NCI-H82 (cell line): ENCODE measurements around the gene FBXL13.
A peak's percentile ranks its signal among the peaks of the same experiment; 100 is the strongest.
"Not testable (repeated sequence)": the region's sequence is repeated elsewhere in the genome, so short reads cannot be mapped to it uniquely, and the experiment has no call there.

Source experiments
- DNase-seq: peaks from one replicate; lab custom pipeline; 2025; lab: John Stamatoyannopoulos, UW

Gene FBXL13

DNA sequence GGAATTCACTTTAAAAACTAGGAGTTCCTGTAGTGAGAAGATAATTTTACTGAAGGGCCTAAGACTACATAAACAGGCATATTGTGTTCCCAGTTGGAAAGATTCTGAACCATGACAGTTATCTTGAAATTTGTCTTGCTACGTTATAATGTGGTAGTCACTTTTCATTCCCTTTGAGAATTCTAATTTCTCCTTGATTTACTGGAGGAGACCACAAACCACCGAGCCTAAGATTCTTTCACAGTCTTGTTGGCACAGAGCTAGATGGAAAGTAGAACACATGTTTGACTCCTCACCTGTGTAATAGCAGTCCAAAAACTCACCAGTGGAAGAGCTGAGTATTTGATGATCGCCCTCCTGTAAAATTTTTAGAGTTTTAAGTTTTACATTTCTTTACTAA, 5.2 kb upstream of the FBXL13 start:
- DNase-seq, result no peak

DNA sequence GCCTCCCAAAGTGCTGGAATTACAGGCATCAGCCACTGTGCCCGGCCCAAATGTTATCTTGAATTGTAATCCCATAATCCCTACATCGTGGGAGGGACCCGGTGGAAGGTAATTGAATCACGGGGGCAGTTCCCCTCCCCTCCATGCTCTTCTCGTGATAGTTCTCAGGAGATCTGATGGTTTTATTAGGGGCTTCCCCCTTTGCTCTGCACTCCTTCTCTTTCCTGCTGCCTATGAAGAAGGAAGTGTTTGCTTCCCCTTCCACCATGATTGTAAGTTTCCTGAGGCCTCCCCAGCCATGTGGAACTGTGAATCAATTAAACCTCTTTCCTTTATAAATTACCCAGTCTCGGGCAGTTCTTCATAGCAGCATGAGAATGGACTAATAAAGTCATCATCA, 3.6 kb upstream of the FBXL13 start:
- peak; percentile 86 for DNase-seq

DNA sequence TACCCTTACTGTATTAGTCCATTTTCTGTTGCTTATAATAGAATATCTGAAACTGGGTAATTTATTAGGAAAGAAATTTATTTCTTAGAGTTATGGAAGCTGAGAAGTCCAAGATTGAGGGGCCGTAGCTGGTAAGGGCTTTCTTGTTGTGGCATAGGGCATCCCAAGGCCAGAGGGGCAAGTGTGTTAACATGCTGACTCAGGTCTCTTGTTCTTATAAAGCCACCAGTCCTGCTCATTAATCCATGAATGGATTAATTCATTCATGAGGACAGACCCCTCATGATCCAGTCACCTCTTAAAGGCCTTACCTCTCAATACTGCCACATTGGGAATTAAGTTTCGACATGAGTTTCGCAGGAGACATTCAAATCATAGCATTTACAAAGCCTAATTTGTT, 2.7 kb upstream of the FBXL13 start:
- peak; percentile 34 for DNase-seq

DNA sequence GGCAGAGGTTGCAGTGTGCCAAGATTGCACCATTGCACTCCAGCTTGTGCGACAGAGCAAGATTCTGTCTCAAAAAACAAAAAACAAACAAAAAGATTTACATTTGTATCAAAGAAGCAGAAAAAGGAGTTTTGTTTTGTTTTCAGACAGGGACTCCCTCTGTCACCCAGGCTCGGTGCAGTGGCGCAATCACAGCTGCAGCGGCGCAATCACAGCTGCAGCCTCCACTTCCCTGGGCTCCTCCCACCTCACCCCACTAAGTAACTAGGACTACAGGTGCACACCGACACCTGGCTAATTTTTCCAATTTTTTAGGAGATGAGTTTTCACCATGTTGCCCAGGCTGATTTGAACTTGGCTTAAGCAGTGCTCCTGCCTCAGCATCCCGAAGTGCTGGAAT, 2.2 kb upstream of the FBXL13 start:
- DNase-seq, result no peak

DNA sequence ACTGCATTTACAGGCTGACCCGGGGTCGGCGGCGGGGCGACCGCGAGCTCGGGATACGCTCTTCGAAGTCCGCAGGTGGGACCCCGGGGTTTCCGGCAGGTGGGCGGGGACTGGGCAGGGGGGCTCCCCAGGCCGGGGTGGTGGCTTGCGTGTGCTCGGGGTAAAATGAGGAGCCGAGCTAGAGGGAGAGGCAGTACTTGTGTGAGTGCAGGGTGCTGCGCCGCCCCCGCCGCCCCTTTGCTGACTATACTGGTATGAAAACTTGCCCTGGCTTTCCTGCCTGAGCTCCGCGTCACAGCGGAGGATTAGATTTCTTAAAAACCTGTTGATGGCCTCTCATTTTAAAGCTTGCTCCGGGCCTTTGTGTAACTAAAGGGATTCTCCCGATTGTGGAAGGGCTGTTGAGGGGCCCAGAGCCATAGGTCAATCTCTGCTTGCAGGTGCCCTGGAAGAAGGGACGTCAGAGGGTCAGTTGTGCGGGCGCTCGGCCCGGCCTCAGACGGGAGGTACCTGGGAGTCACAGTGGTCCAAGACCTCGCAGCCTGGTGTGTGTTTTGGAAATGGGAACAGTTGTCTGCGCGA, 832 bp upstream of the FBXL13 start:
- DNase-seq, result peak; percentile 65

DNA sequence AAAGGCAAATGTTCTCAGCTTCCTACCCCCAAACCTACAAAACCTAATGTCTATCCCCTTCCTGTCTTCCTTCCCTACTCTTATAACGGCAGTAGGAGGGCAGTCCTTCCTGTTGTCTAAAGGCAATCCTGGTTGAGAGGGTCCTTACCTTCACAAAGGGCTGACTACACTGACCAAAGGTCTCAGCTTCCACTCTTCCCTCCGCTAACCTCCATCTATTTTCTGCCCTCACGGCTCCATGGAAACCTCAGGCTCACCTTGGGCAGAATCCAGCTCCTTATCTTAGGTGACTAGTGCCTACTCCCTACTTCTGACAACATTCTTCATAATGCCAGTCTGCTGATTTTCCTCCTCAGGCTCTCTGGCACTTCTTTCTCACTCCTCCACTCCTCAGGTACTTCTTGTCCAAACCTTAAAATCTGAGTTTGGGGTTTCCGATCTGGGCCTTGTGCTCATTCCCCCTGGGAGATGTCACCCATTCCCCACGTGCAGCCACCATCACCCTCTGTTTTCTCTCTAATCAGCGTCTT, 542 bp downstream of the FBXL13 start:
- no peak for DNase-seq

DNA sequence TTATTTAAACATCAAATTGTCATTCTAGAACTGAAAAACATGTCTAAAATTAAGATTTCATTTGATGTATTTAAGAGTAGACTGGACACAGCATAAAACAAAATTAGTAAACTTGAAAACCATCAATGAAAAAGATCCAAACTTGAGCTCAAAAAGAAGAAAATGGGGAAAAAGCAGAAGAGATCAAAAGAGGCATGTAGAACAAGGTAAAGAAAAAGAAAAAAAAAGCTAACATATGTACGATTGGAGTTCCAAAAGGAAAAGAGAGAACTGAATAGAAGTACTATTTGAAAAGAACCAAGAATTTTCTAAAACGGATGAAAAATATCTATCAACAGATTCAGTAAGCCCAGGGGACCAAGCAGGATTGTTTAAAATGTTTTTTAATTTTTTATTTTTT, 3.6 kb downstream of the FBXL13 start:
- DNase-seq, result no peak

DNA sequence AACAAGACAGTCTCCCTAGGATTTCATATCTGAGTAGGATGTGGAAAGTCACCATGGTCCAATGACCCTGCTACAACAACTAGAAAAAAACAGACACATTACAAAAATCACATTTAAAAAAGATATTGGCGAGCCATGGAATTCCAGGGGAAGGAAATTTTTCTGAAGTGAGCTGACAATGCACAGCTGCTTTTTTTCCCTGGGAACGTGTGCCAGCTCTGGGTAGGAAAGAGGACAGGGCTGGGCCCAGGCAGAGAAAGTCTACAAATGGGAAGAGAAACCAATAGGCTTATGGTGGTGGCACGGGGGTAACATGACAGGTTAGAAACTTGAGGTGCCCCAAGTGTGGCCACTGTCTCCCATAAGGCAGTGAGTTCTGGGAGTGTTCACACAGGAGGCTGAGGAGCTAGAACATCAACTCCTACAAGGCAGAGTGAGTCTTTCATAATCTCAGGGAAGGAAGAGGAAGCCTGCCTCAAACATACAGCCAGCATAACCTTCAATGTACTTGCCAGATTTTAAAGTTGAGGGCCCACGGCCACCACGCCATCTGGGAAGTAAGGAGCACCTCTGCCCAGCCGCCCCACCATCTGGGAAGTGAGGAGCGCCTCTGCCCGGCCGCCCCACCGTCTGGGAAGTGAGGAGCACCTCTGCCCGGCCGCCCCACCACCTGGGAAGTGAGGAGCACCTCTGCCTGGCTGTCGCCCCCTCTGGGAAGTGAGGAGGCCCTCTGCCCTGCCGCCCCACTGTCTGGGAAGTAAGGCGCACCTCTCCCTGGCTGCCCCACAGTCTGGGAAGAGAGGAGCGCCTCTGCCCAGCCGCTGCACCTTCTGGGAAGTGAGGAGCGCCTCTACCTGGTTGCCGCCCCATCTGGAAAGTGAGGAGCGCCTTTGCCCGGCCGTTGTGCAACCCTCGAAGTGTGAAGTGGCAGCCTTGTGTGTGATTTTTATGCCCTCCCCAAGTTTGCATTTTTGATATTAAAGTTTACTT, 5.9 kb downstream of the FBXL13 start:
- DNase-seq, result no peak

DNA sequence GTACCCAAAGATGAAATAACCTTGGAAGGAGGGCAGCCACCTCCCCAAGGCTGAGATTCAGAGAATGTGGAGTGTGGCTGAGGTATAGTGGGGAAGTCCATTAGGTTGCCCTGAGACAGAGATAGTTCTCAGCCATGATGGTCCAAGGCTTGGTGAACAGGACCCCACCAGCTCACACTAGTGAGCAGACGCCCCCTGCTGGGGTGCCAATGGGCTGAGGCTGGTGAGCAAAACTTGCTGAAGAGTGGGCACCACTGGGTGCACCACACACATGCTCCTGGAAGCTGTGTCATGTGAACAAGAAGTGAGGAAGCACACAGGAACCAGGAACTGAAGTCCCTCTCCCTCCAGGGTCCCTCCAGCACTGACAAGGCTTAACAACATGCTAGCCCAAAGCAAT, 8.9 kb downstream of the FBXL13 start:
- DNase-seq, result peak; percentile 75

DNA sequence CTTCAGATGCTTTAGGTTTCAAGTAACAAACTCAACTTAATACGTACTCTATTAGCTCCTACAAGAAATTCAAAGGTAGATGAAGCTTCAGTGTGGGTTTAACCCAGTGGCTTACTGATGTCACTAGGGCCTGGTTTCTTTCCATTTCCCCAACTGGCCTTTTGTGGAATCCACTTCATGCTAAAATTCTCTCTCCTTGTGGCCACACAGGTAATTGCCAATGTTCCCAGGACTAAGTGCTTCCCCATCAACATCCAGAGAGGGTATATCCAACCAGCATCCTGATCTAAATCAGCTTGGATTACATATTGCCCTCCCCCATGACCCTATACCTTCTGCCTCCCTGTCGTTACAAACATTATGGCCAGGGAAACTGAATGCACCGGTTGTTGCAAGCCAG, 10.7 kb downstream of the FBXL13 start:
- DNase-seq, result no peak

DNA sequence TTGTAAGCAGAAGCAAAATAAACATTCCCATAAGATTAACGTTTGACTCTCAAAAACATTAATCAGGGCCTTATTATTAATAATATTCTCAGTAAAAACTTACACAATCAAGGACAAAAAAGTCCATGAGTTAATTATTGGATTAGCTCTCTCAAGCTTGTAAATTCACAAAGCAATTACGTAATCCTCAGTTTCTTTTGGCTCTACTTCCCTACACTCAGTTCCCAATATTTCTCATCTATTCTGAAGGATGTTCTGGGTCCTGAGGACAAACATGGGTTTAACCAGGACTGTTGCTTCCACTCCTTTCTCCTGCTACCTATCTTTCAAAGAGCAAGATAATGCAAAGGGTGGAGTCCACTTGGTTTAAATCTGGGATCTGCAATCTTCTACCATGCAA, 15.1 kb downstream of the FBXL13 start:
- no peak for DNase-seq

DNA sequence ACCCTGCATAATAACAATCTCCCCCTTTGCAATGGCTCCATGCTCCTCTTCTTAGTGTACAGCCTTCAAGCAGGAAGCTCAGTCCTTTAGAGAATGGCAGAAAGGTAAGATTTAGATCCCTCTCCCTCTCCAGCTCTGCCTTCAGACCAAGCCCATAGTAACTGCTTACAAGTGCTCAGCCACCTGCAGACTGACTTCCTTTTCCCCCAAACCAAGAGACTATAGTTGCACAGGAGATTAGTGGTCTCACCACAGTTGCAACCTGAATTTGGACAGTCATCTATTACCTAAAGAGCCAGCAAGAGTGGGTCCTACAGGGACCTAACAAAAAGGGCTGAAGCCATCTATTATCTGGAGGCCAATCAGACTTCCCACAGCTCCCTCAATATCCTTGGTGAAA, 16.5 kb downstream of the FBXL13 start:
- DNase-seq, result no peak

DNA sequence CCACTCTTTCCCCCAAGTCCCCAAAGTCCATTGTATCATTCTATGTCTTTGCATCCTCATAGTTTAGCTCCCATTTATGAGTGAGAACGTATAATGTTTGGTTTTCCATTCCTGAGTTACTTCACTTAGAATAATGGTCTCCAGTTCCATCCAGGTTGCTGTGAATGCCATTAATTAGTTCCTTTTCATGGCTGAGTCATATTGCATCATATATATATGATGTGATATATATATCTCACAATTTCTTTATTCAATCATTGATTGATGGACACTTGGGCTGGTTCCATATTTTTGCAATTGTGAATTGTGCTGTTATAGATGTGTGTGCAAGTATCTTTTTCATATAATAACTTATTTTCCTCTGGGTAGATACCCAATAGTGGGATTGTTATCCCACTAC, 18.6 kb downstream of the FBXL13 start:
- DNase-seq, result not testable (repeated sequence)

DNA sequence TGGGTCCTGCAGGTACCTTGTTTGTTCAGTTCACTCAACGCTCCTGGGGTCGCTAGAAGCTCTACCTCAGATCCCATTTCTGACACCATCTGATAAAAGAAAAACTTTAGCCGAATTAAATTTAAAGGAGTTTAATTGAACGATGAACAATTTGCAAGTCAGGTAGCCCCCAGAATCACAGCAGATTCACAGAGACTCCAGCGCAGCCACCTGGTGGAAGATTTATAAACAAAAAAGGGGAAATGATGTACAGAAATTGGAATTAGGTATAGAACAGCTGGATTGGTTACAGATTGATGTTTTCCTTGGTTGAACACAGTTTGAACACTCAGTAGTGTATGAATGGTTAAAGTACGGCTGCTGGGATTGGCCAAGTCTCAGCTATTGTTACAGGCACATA, 23.1 kb downstream of the FBXL13 start:
- no peak for DNase-seq

DNA sequence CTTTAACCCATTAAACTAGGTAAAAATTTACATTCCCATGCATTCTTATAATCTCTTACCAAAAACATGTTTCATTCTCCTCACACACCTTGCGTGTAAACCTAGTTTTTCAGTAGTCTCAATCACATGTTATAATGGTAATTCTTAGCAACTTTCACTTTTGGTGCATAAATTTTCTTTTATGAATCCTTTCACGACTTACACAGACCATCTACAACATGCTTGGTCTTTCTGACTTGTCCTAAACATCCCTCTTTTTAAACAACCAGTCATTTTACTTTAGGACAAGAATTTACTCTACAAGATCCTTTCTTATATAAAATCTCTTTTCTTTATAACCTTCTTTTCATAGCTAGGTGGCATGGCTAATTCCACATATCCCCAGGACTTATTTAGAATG, 25.8 kb downstream of the FBXL13 start:
- DNase-seq, result peak; percentile 14

DNA sequence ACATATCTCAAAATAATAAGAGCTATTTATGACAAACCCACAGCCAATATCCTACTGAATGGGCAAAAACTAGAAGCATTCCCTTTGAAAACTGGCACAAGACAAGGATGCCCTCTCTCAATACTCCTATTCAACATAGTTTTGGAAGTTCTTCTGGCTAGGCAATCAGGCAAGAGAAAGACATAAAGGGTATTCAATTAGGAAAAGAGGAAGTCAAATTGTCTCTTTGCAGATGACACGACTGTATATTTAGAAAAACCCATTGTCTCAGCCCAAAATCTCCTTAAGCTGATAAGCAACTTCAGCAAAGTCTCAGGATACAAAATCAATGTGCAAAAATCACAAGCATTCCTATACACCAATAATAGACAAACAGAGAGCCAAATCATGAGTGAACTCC, 32.8 kb downstream of the FBXL13 start:
- not testable (repeated sequence) for DNase-seq

DNA sequence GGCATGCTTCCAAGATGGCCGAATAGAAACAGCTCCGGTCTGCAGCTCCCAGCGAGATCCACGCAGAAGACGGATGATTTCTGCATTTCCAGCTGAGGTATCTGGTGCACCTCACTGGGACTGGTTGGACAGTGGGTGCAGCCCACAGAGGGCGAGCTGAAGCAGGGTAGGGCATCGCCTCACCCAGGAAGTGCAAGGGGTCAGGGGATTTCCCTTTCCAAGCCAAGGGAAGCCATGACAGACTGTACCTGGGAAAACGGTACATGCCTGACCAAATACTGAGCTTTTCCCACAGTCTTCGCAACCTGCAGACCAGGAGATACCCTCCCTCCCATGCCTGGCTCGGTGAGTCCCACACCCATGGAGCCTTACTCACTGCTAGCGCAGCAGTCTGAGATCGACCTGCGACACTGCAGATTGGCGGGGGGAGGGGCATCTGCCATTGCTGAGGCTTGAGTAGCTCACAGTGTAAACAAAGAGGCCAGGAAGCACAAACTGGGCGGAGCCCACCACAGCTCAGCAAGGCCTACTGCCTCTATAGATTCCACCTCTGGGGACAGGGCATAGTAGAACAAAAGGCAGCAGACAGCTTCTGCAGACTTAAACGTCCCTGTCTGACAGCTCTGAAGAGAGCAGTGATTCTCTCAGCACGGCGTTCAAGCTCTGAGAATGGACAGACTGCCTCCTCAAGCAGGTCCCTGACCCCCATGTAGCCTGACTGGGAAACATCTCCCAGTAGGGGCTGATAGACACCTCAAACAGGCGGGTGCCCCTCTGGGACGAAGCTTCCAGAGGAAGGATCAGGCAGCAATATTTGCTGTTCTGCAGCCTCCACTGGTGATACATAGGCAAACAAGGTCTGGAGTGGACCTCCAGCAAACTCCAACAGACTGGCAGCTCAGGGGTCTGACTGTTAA, 36.5 kb downstream of the FBXL13 start:
- DNase-seq, result peak; percentile 26

DNA sequence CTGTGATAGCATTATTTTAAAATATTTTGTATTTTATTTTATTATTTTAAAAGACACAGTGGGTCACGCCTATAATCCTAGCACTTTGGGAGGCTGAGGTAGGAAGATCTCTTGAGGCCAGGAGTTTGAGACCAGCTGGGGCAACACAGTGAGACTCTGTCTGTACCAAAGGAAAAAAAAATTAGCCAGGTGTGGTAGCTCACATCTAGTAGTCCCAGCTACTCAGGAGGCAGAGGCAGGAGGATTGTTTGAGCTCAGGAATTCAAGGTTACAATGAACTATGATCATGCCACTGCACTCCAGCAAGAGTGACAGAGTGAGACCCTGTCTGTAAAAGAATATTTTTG, 37.1 kb downstream of the FBXL13 start:
- DNase-seq, result no peak

DNA sequence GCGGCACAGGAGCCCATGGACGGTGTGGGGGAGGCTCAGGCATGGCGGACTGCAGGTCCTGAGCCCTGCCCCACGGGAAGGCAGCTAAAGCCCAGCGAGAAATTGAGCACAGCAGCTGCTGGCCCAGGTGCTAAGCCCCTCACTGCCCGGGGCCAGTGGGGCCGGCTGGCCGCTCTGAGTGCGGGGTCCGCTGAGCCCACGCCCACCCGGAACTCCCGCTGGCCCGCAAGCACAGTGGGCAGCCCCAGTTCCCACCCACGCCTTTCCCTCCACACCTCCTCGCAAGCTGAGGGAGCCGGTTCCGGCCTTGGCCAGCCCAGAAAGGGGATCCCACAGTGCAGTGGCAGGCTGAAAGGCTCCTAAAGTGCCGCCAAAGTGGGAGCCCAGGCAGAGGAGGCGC, 40.3 kb downstream of the FBXL13 start:
- DNase-seq, result not testable (repeated sequence)

DNA sequence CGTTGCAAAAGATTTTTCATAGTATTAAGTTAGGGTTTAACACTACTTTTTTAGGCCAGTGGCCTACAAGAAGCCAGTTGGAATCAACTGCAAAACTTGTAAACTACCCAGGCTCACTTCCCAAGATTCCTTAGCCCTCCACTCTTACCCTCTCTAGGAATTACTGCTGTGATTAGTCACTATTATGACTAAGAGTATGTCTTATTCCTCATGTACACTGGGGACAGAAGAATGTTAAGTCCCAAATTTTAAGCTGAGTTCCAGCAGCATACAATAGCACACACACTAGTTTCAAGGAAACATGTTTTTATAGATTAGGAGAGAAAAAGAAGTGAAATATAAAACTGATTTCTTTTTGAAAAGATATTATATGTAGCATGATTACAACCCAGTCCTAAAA, 42.8 kb downstream of the FBXL13 start:
- no peak for DNase-seq

DNA sequence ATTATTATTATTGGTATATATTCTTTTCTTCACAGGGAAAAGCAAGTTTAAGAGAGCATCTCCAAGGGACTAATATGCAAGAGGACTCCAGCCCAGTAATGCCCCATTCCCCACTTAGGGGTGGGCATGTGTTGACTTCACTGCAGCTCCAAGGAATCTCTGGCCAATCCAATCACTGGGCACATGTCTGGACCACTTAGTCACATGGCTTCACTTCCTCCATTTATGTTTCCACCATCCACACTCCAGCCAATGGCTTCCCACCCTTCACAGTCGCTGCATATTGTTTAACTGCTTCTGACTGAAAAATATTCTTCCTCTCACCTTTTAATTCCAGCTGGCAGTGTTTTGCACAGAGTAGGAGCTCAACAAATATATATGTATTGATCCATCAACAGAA, 43.6 kb downstream of the FBXL13 start:
- DNase-seq, result no peak

DNA sequence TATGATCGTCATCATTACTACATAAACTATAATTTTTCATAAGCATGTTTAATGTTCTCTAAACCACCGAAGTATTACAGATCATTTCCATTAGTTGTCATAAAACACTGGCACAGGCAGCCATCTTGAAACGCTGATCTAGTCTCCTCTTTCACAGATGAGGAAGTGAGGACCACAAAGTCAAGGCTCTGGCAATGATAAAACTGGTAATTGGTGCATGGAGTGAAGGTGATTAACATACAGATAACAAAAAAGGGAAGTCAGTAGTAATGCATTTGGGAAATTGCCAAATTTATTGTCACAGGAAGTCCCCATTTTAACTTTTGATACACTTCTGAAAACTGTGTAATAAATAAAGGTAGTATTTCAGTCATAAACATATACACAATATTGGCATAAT, 49.3 kb downstream of the FBXL13 start:
- no peak for DNase-seq
